Measurements from ENCODE around the gene HTR3C. TPM values are rescaled to one million over a fixed set of nuclear protein-coding genes. Genes with fewer than 3 reads are reported as not detected.

Gene HTR3C
- total and polyA plus RNA-seq, 3 donors from 2014 or later, result 0.31 TPM; not detected in 2

DNA sequence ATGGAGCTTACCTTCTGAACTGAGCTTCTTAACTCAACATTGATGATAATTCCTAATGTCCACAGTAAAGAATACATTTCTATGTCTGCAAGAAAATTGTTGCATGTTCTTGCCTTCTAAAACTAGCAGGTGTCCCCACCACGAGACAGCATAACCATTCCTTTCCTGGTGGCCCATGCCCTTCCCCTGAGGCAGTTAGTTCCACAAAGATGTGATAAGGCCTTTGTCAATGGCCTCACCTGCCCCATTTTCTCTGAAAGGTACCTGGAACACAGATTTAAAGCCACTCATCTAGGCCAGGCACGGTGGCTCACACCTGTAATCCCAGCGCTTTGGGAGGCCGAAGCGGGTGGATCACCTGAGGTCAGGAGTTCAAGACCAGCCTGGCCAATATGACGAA is 23.1 kb downstream of the HTR3C start:
- intact Hi-C loops (cut with DNase I; ENCODE audit: low total_unique reads), result no loop called here
- Histone ChIP-seq H3K27ac (no peak overlapping the region), H3K4me1 (no peaks in the 10 kb centered on the region), H3K27me3 (no peaks in the 10 kb centered on the region), H3K9me3 (no peaks in the 10 kb centered on the region), H3K4me3 (no peak overlapping the region), H3K36me3 (ENCODE audit: low read depth, missing control alignments) (no peaks in the 10 kb centered on the region)
- no peak for DNase-seq
- TF ChIP-seq CTCF (IDR thresholded peaks at IDR 0.05), result no peak
- no peak for TF ChIP-seq POLR2A (IDR thresholded peaks at IDR 0.05)
- 77 to 95% methylated on average over 6 of the region's 6 CpGs for WGBS, 2 donors

DNA sequence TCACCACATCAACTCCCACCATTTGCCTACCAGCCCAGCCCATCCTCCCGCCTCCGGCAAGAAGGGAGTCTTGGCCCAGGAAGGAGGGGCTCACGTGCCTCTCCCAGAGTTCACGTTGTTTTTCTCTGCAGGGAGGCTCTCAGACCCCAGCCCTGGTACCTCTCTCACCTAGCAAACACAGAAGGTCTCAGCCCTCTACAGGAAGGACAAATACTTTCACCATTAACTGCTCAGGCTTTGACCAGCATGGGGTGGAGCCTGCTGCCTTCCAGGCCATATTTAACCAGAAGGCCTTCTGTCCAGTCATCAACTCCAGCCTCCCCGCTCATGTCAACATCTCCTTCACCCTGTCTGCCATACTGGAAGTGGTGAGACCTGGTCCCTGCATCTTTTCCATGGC is 25.0 kb downstream of the HTR3C start:
- no peak overlapping the region for H3K4me3 ChIP-seq

DNA sequence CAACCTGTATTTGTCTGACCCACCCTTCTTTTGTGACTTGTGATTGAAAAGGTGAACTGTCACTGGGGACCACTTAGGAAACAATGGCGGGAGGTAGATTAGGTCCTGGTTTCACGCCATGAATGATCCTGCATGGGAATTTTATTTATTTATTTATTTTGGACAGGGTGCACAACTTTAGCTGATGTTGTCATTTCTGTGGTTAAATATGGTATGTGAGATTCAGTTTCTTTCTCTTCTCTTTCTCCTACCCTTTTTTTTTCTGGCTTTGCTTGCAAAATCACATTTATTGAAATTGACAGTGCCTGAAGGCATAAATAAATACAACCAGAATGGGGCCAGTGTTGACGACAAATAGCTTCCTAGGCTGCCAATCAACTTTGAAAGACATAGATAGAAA is 26.0 kb downstream of the HTR3C start:
- no peaks in the 10 kb centered on the region for H3K4me1 ChIP-seq
- H3K27me3 ChIP-seq, result no peaks in the 10 kb centered on the region
- H3K36me3 ChIP-seq (ENCODE audit: low read depth, missing control alignments), result no peaks in the 10 kb centered on the region
- intact Hi-C loops (cut with DNase I; ENCODE audit: low total_unique reads), result no loop called here
- WGBS, 2 donors, result 90 to 92% methylated on average over 3 of the region's 3 CpGs
- no peak overlapping the region for H3K4me3 ChIP-seq
- no peaks in the 10 kb centered on the region for H3K9me3 ChIP-seq
- no peak for TF ChIP-seq POLR2A (IDR thresholded peaks at IDR 0.05)
- no peak for TF ChIP-seq CTCF (IDR thresholded peaks at IDR 0.05)
- no peak overlapping the region for H3K27ac ChIP-seq
- DNase-seq, result no peak

More for the DNA sequence above, 25.0 kb downstream of the HTR3C start:
- no peak overlapping the region for H3K27ac ChIP-seq
- no peaks in the 10 kb centered on the region for H3K9me3 ChIP-seq
- H3K36me3 ChIP-seq (ENCODE audit: low read depth, missing control alignments), result no peaks in the 10 kb centered on the region
- intact Hi-C loops (cut with DNase I; ENCODE audit: low total_unique reads), result no loop called here
- DNase-seq, result no peak
- H3K27me3 ChIP-seq, result no peaks in the 10 kb centered on the region
- 74 to 83% methylated on average over 5 of the region's 5 CpGs for WGBS, 2 donors
- H3K4me1 ChIP-seq, result no peaks in the 10 kb centered on the region
- TF ChIP-seq POLR2A (IDR thresholded peaks at IDR 0.05) (no peak), CTCF (IDR thresholded peaks at IDR 0.05) (no peak)

DNA sequence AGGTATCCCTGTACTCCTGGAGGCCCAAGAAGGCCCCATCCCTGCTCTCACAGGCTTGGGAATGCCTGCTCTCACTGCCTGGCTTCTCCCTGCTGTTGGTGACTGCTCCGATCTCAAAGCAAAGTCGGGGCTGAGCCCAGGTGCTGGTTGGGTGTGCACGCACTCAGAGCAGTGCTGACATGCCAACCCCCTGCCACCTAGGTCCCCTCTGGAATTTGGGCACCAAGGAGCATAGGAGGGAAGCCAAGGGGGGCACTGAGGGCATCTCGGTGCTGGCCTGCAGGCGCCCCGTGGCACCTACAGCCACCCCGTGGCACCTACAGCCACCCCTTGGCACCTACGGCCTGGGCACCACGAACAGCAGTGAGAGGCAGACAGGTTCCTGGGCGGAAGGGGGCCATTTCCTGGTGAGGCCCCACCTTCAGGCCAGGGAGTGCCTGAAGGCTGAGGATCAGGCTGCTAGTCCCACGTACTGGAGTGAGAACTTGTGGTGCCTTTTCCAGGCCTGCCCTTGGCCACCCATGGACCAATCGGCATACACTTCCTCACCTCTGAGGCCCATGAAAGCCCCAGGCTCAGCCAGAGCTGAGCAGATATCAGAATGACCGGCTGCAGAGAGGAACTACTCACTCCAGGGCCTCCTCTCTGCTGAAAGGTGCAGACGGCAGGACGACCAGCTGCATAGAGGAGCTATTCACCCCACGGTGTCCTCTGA is 28.4 kb downstream of the HTR3C start:
- Histone ChIP-seq H3K4me3 (no peak overlapping the region), H3K4me1 (no peaks in the 10 kb centered on the region), H3K27ac (no peak overlapping the region), H3K36me3 (ENCODE audit: low read depth, missing control alignments) (no peaks in the 10 kb centered on the region), H3K9me3 (no peaks in the 10 kb centered on the region), H3K27me3 (no peaks in the 10 kb centered on the region)
- DNase-seq, result no peak
- no peak for TF ChIP-seq CTCF (IDR thresholded peaks at IDR 0.05)
- no peak for TF ChIP-seq POLR2A (IDR thresholded peaks at IDR 0.05)
- WGBS, 2 donors, result 77 to 93% methylated on average over 5 to 14 of the region's 16 CpGs
- intact Hi-C loops (cut with DNase I; ENCODE audit: low total_unique reads), result no loop called here

- Histone ChIP-seq H3K4me3 (no peak overlapping the region), H3K4me1 (no peaks in the 10 kb centered on the region), H3K27me3 (no peaks in the 10 kb centered on the region), H3K27ac (no peak overlapping the region), H3K9me3 (no peaks in the 10 kb centered on the region), H3K36me3 (ENCODE audit: low read depth, missing control alignments) (no peaks in the 10 kb centered on the region)
- intact Hi-C loops (cut with DNase I; ENCODE audit: low total_unique reads), result no loop called here
- DNase-seq, result no peak
- TF ChIP-seq CTCF (IDR thresholded peaks at IDR 0.05), result no peak
- no peak for TF ChIP-seq POLR2A (IDR thresholded peaks at IDR 0.05)
- WGBS, 2 donors, result 64 to 90% methylated on average over 2 to 8 of the region's 10 CpGs
Observed at GRCh38 chr3:184082034-184082433, 29.2 kb downstream of the HTR3C start.
